Lung (tissue), 12 donors: ENCODE data around the gene C11orf71. TPM values are rescaled to one million over a fixed set of nuclear protein-coding genes. Genes with fewer than 3 reads are reported as not detected.

Source experiments
- ATAC-seq: fragments of 200-7000 bp; cut with Tn5 transposase; one replicate; pipeline ENCODE4 v1.9.1; 2020; ENCODE audit warnings: moderate number of reproducible peaks; ENCODE audit not compliant: insufficient read depth, low FRiP score
- DNase-seq, 3 donors: peaks; one replicate each; pipeline ENCODE4 v3.0.0-alpha.2; 2013 to 2017
- H3K27ac ChIP-seq, 2 donors: one replicate each; pipeline ENCODE4 v1.5.1; 2013; ENCODE audit warnings: mild to moderate bottlenecking in 2 of 2, moderate library complexity in 2 of 2, control low read depth in 1 of 2, inconsistent platforms in 1 of 2, low read depth in 1 of 2, low read length in 1 of 2
- H3K27me3 ChIP-seq, 3 donors: one replicate each; pipeline ENCODE4 v1.5.1; 2013; ENCODE audit warnings: low read length in 2 of 3; ENCODE audit not compliant: control insufficient read depth in 3 of 3, insufficient read depth in 3 of 3
- H3K36me3 ChIP-seq, 4 donors: one replicate each; pipeline ENCODE4 v1.5.1; 2013; ENCODE audit warnings: low read length in 4 of 4, mild to moderate bottlenecking in 1 of 4, moderate library complexity in 1 of 4; ENCODE audit not compliant: control insufficient read depth in 4 of 4, insufficient read depth in 4 of 4
- H3K4me1 ChIP-seq, 5 donors: one replicate each; pipeline ENCODE4 v1.5.1; 2013; ENCODE audit warnings: low read length in 5 of 5, mild to moderate bottlenecking in 2 of 5, moderate library complexity in 1 of 5; ENCODE audit not compliant: control insufficient read depth in 5 of 5, insufficient read depth in 5 of 5
- H3K4me3 ChIP-seq: one replicate; pipeline ENCODE4 v1.5.1; 2013; ENCODE audit warnings: mild to moderate bottlenecking, control low read depth, moderate library complexity
- H3K9ac ChIP-seq, 2 donors: one replicate each; pipeline ENCODE4 v1.5.1; 2013; ENCODE audit warnings: low read length in 2 of 2, control low read depth in 1 of 2; ENCODE audit not compliant: insufficient read depth in 1 of 2
- H3K9me3 ChIP-seq, 4 donors: one replicate each; pipeline ENCODE4 v1.5.1; 2013; ENCODE audit warnings: low read length in 3 of 4, mild to moderate bottlenecking in 1 of 4, moderate library complexity in 1 of 4; ENCODE audit not compliant: control insufficient read depth in 4 of 4, insufficient read depth in 3 of 4
- CTCF ChIP-seq: IDR thresholded peaks from 2 replicates; pipeline ENCODE4 v1.5.1; 2012; ENCODE audit warnings: mild to moderate bottlenecking; ENCODE audit errors: control extremely low read depth, extremely low read depth
- WGBS, 2 donors: extraction: QIAGEN DNeasy Blood & Tissue Kit; methylation state at CpG; one replicate each; pipeline ENCODE4 v1.1.7; 2013; 5-methylcytosine and 5-hydroxymethylcytosine counted together
- polyA plus RNA-seq, 2 donors: library from polyadenylated mRNA; stranded (reverse); fragments of 200-250 nt; gene quantifications; one replicate each; pipeline ENCODE4 v1.2.1, GENCODE V29; 2013
- total RNA-seq, 2 donors: library from RNA; depleted of rRNA in 1 of 2; stranded (reverse); fragments of >200 nt in 1 of 2; gene quantifications; one replicate each; pipeline ENCODE4 v1.2.1, GENCODE V29; 2014 to 2021
- donor health status: control.
- donor health status: control.
- donor health status: Bipolar disorder and iron deficiency.
- donor health status: healthy.
- donor health status: DM: yes; HTN: yes; CAD: no.

The C11orf71 gene
- total and polyA plus RNA-seq, 4 donors, result 10.1 to 14.4 (median 11.2) TPM

GRCh38 chr11:114438303-114438702, 38.0 kb upstream of the C11orf71 start:
- 61 to 79% methylated on average over 6 of the region's 6 CpGs for WGBS, 2 donors
- ATAC-seq (no peak), DNase-seq (peak; percentile 18 to 46 (median 31))
- H3K4me1 ChIP-seq, result peaks cover 0 to 14% (median 9%) of the 10 kb centered on the region in 5 donors
- H3K27me3 ChIP-seq, result no peaks in the 10 kb centered on the region
- H3K9ac ChIP-seq, result no peak overlapping the region
- H3K4me3 ChIP-seq, result no peak overlapping the region
- H3K27ac ChIP-seq, result peak overlapping the region; percentile 4 to 48
- no peaks in the 10 kb centered on the region for H3K9me3 ChIP-seq
- TF ChIP-seq CTCF, result no peak
- H3K36me3 ChIP-seq, result no peaks in the 10 kb centered on the region

GRCh38 chr11:114433376-114433775, 33.1 kb upstream of the C11orf71 start:
- Histone ChIP-seq H3K4me3 (no peak overlapping the region), H3K27me3 (no peaks in the 10 kb centered on the region), H3K4me1 (peaks cover 0 to 6% (median 0%) of the 10 kb centered on the region in 5 donors), H3K36me3 (no peaks in the 10 kb centered on the region), H3K9ac (no peak overlapping the region), H3K9me3 (no peaks in the 10 kb centered on the region), H3K27ac (no peak overlapping the region)
- WGBS, 2 donors, result 65 to 66% methylated on average over 4 of the region's 4 CpGs
- TF ChIP-seq CTCF, result no peak
- DNase-seq, result no peak
- ATAC-seq, result no peak

GRCh38 chr11:114432893-114433292, 32.6 kb upstream of the C11orf71 start:
- Histone ChIP-seq H3K9ac (no peak overlapping the region), H3K27ac (no peak overlapping the region), H3K27me3 (no peaks in the 10 kb centered on the region), H3K4me1 (peaks cover 0 to 6% (median 0%) of the 10 kb centered on the region in 5 donors), H3K9me3 (no peaks in the 10 kb centered on the region), H3K4me3 (no peak overlapping the region), H3K36me3 (no peaks in the 10 kb centered on the region)
- TF ChIP-seq CTCF, result no peak
- no peak for ATAC-seq
- no peak for DNase-seq
- WGBS, 2 donors, result 87 to 92% methylated on average over 3 of the region's 3 CpGs

- ATAC-seq, result no peak
- no peak overlapping the region for H3K4me3 ChIP-seq
- no peak for DNase-seq
- H3K36me3 ChIP-seq, result no peaks in the 10 kb centered on the region
- H3K27ac ChIP-seq, result no peak overlapping the region
- no peaks in the 10 kb centered on the region for H3K9me3 ChIP-seq
- no peaks in the 10 kb centered on the region for H3K27me3 ChIP-seq
- peaks cover 0 to 6% (median 0%) of the 10 kb centered on the region in 5 donors for H3K4me1 ChIP-seq
- no peak for TF ChIP-seq CTCF
- H3K9ac ChIP-seq, result no peak overlapping the region
Measured at GRCh38 chr11:114430290-114430689, 30.0 kb upstream of the C11orf71 start.
